Osteocyte (in vitro differentiated cells): ENCODE results near the gene SPEG. TPM values are rescaled to one million over a fixed set of nuclear protein-coding genes. Genes with fewer than 3 reads are reported as not detected.

Experiments
- DNase-seq: peaks from one replicate; pipeline ENCODE4 v3.0.0; 2021; ENCODE audit warnings: mixed read lengths; ENCODE audit not compliant: unreplicated experiment; ENCODE audit errors: extremely low spot score
- H3K27ac Mint-ChIP-seq: one replicate; pipeline ENCODE4 v1.8.0; 2021; ENCODE audit warnings: mild to moderate bottlenecking, mixed read lengths; ENCODE audit not compliant: unreplicated experiment
- H3K27me3 Mint-ChIP-seq: one replicate; pipeline ENCODE4 v1.8.0; 2021; ENCODE audit warnings: mixed read lengths; ENCODE audit not compliant: unreplicated experiment
- H3K36me3 Mint-ChIP-seq: one replicate; pipeline ENCODE4 v1.8.0; 2021; ENCODE audit warnings: mixed read lengths; ENCODE audit not compliant: unreplicated experiment
- H3K4me1 Mint-ChIP-seq: one replicate; pipeline ENCODE4 v1.8.0; 2021; ENCODE audit warnings: mixed read lengths; ENCODE audit not compliant: unreplicated experiment
- H3K4me3 Mint-ChIP-seq: one replicate; pipeline ENCODE4 v1.8.0; 2021; ENCODE audit warnings: mild to moderate bottlenecking, moderate library complexity, mixed read lengths; ENCODE audit not compliant: unreplicated experiment
- H3K9me3 Mint-ChIP-seq: one replicate; pipeline ENCODE4 v1.8.0; 2021; ENCODE audit warnings: mixed read lengths; ENCODE audit not compliant: unreplicated experiment
- CTCF ChIP-seq: fragments of 200-600 bp; sonication (generic); IDR thresholded peaks from 2 replicates; pipeline ENCODE4 v1.5.0; 2021; ENCODE audit warnings: antibody characterized with exemption, mild to moderate bottlenecking, moderate library complexity
- total RNA-seq: library from RNA; stranded (reverse); gene quantifications from 2 replicates; pipeline ENCODE4 v1.2.1, GENCODE V29; 2021

SPEG gene
- total RNA-seq, 1 donor from 2014 or later: 30.3 TPM

DNA sequence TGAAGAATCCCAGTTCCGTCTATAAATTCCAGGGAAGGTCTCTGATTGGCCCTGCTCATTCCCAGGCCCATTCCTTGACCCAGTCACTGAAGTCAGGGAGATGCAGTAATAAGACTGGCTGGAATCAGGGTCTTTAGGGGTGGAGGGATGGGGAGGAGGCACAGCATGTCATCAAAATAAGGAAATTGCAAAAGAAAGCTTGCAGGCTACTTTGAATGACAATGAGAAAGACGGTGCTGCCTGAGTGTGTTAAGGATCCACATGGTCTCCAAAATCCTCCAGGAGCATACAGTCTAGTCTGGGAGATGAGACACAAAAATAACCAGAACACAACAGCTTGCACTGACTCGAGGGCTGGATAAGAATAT, 18.4 kb upstream of the SPEG start:
- no peak for DNase-seq
- Mint-ChIP-seq H3K36me3 (no peaks in the 10 kb centered on the region), H3K9me3 (peaks cover 4% of the 10 kb centered on the region), H3K27ac (no peak overlapping the region), H3K4me3 (no peak overlapping the region), H3K4me1 (peaks cover 5% of the 10 kb centered on the region), H3K27me3 (peaks cover 14% of the 10 kb centered on the region)
- TF ChIP-seq CTCF: no peak

DNA sequence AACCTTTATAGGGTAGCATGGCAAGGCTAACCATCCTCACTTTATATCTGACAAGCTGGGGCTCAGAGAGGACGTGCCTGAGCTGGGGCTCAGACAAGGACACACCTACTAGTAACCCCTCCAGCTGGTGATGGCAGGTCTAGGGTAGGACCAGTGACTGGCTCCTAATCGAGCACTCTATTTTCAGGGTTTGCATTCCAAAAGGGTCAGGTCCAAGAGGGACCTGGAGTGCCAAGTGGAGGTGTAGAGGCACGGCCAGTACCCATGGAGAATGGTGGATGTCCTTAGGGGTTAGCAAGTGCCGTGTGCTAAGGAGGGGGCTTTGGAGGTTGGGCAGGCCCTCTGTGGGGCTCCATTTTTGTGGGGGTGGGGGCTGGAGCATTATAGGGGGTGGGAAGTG, 17.7 kb upstream of the SPEG start:
- H3K27me3 Mint-ChIP-seq: peaks cover 14% of the 10 kb centered on the region
- H3K27ac Mint-ChIP-seq: no peak overlapping the region
- TF ChIP-seq CTCF: no peak
- DNase-seq: no peak
- no peaks in the 10 kb centered on the region for H3K36me3 Mint-ChIP-seq
- no peak overlapping the region for H3K4me3 Mint-ChIP-seq
- peaks cover 4% of the 10 kb centered on the region for H3K9me3 Mint-ChIP-seq
- H3K4me1 Mint-ChIP-seq: peaks cover 5% of the 10 kb centered on the region

DNA sequence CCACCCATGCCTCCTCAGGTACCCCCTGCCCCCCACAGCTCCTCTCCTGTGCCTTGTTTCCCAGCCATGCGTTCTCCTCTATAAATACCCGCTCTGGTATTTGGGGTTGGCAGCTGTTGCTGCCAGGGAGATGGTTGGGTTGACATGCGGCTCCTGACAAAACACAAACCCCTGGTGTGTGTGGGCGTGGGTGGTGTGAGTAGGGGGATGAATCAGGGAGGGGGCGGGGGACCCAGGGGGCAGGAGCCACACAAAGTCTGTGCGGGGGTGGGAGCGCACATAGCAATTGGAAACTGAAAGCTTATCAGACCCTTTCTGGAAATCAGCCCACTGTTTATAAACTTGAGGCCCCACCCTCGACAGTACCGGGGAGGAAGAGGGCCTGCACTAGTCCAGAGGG, 17.3 kb upstream of the SPEG start:
- no peak overlapping the region for H3K27ac Mint-ChIP-seq
- no peak overlapping the region for H3K4me3 Mint-ChIP-seq
- DNase-seq: no peak
- peaks cover 5% of the 10 kb centered on the region for H3K4me1 Mint-ChIP-seq
- peaks cover 14% of the 10 kb centered on the region for H3K27me3 Mint-ChIP-seq
- no peak for TF ChIP-seq CTCF
- peaks cover 4% of the 10 kb centered on the region for H3K9me3 Mint-ChIP-seq
- H3K36me3 Mint-ChIP-seq: no peaks in the 10 kb centered on the region

GRCh38 chr2:219418155-219419011, 16.3 kb upstream of the SPEG start, which contains the start of gene DES:
Gene DES (plus strand): TSS chr2:219418377. CDS start chr2:219418463, 86 bp downstream.
- Mint-ChIP-seq H3K4me1 (peaks cover 5% of the 10 kb centered on the region), H3K27ac (no peak within 1 kb of the TSS), H3K9me3 (no peaks in the 10 kb centered on the region), H3K27me3 (peaks cover 8% of the 10 kb centered on the region), H3K36me3 (no peaks in the 10 kb centered on the region), H3K4me3 (no peak within 1 kb of the TSS)
- no peak for TF ChIP-seq CTCF
- DNase-seq: no peak

- H3K27me3 Mint-ChIP-seq: peaks cover 2% of the 10 kb centered on the region
- H3K4me3 Mint-ChIP-seq: no peak overlapping the region
- no peaks in the 10 kb centered on the region for H3K9me3 Mint-ChIP-seq
- H3K27ac Mint-ChIP-seq: no peak overlapping the region
- TF ChIP-seq CTCF: no peak
- peaks cover 5% of the 10 kb centered on the region for H3K4me1 Mint-ChIP-seq
- DNase-seq: no peak
- H3K36me3 Mint-ChIP-seq: no peaks in the 10 kb centered on the region
Observed at GRCh38 chr2:219419012-219419324, 15.7 kb upstream of the SPEG start.
